ENCODE results near the gene TMOD1.

- no peak for TF ChIP-seq CTCF (IDR thresholded peaks at IDR 0.05)
- TF ChIP-seq, protein P1, sequence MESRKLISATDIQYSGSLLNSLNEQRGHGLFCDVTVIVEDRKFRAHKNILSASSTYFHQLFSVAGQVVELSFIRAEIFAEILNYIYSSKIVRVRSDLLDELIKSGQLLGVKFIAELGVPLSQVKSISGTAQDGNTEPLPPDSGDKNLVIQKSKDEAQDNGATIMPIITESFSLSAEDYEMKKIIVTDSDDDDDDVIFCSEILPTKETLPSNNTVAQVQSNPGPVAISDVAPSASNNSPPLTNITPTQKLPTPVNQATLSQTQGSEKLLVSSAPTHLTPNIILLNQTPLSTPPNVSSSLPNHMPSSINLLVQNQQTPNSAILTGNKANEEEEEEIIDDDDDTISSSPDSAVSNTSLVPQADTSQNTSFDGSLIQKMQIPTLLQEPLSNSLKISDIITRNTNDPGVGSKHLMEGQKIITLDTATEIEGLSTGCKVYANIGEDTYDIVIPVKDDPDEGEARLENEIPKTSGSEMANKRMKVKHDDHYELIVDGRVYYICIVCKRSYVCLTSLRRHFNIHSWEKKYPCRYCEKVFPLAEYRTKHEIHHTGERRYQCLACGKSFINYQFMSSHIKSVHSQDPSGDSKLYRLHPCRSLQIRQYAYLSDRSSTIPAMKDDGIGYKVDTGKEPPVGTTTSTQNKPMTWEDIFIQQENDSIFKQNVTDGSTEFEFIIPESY (IDR thresholded peaks at IDR 0.05; ENCODE audit: borderline replicate concordance, low read depth), result no peak
- TF ChIP-seq ELF1 (IDR thresholded peaks at IDR 0.05), result no peak
- TF ChIP-seq FOXM1 (IDR thresholded peaks at IDR 0.05; ENCODE audit: low read depth), result no peak
- TF ChIP-seq TCF12 (IDR thresholded peaks at IDR 0.05), result no peak
- no peak for TF ChIP-seq JUND (IDR thresholded peaks at IDR 0.05)
- no peak for TF ChIP-seq MXI1 (IDR thresholded peaks at IDR 0.05; ENCODE audit: low read depth, low read length)
- TF ChIP-seq, protein P2, sequence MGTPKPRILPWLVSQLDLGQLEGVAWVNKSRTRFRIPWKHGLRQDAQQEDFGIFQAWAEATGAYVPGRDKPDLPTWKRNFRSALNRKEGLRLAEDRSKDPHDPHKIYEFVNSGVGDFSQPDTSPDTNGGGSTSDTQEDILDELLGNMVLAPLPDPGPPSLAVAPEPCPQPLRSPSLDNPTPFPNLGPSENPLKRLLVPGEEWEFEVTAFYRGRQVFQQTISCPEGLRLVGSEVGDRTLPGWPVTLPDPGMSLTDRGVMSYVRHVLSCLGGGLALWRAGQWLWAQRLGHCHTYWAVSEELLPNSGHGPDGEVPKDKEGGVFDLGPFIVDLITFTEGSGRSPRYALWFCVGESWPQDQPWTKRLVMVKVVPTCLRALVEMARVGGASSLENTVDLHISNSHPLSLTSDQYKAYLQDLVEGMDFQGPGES (IDR thresholded peaks at IDR 0.05; ENCODE audit: low read depth, low read length), result no peak
- TF ChIP-seq POLR2AphosphoS5 (IDR thresholded peaks at IDR 0.05; ENCODE audit: low read depth, low read length), result no peak
- no peak for TF ChIP-seq EZH2phosphoT487 (IDR thresholded peaks at IDR 0.05; ENCODE audit: borderline replicate concordance, low read depth)
- no peak for TF ChIP-seq REST (IDR thresholded peaks at IDR 0.05; ENCODE audit: low read depth, low read length)
- no peak for TF ChIP-seq RFX5 (IDR thresholded peaks at IDR 0.05; ENCODE audit: low read length)
- TF ChIP-seq NRF1 (IDR thresholded peaks at IDR 0.05; ENCODE audit: low read depth, low read length), result no peak
Observed at GRCh38 chr9:97596906-97597305, 95.4 kb downstream of the TMOD1 start.
